ENCODE measurements around the gene FER. TPM values are rescaled to one million over a fixed set of nuclear protein-coding genes. Genes with fewer than 3 reads are reported as not detected.

FER gene
- total RNA-seq, 1 experiment from 2014 or later, result 22.1 TPM

GRCh38 chr5:109199289-109199688 is 451.6 kb downstream of the FER start:
- Histone ChIP-seq H3K9me3 (ENCODE audit: control insufficient read depth, insufficient read depth, low read depth, low read length) (no peaks in the 10 kb centered on the region), H3K27ac (ENCODE audit: low read length) (no peak overlapping the region), H3K36me3 (ENCODE audit: control insufficient read depth, insufficient read depth, low read length) (no peaks in the 10 kb centered on the region), H3K4me3 (ENCODE audit: low read depth in 2 of 2, low read length in 2 of 2) (no peak overlapping the region), H3K27me3 (ENCODE audit: control insufficient read depth, insufficient read depth, low read length) (no peaks in the 10 kb centered on the region; the same call in 1 of the 2 replicates), H3K4me1 (ENCODE audit: control insufficient read depth, insufficient read depth, low read length) (no peaks in the 10 kb centered on the region)
- no TSS peak for BruUV-seq (replicated peaks)
- ATAC-seq (no peak), DNase-seq (ENCODE audit: low read depth, low spot score) (no peak)
- in situ Hi-C loops (cut with HindIII; ENCODE audit: low pct_unique_long_range_greater_than_20kb, low sequenced_read_pairs) (no loop called here), intact Hi-C loops (cut with micrococcal nuclease; ENCODE audit: unreplicated experiment) (no loop called here)
- ChIA-PET CTCF (no interaction called here), POLR2A (no interaction called here)
- TF ChIP-seq SIN3A (IDR thresholded peaks at IDR 0.05; ENCODE audit: borderline replicate concordance, insufficient read depth, low read depth, low read length) (no peak), TCF7L2 (IDR thresholded peaks at IDR 0.05; ENCODE audit: low read depth, low read length) (no peak), REST (IDR thresholded peaks at IDR 0.05; ENCODE audit: insufficient read depth in 1 of 2, low read depth in 2 of 2, low read length in 1 of 2) (no peak), POLR2AphosphoS5 (IDR thresholded peaks at IDR 0.05; ENCODE audit: low read depth, low read length) (no peak), CTCF (IDR thresholded peaks at IDR 0.05) (no peak)

GRCh38 chr5:109199799-109200620 is 452.3 kb downstream of the FER start:
- intact Hi-C loops (cut with micrococcal nuclease; ENCODE audit: unreplicated experiment), result no loop called here
- ATAC-seq (no peak), DNase-seq (ENCODE audit: low read depth, low spot score) (no peak)
- Histone ChIP-seq H3K27me3 (ENCODE audit: control insufficient read depth, insufficient read depth, low read length) (no peaks in the 10 kb centered on the region; the same call in 1 of the 2 replicates), H3K4me3 (ENCODE audit: low read depth in 2 of 2, low read length in 2 of 2) (no peak overlapping the region), H3K36me3 (ENCODE audit: control insufficient read depth, insufficient read depth, low read length) (no peaks in the 10 kb centered on the region), H3K9me3 (ENCODE audit: control insufficient read depth, insufficient read depth, low read depth, low read length) (0 out of 2 replicates have a peak, but pooled peaks cover 2% of the 10 kb centered on the region), H3K4me1 (ENCODE audit: control insufficient read depth, insufficient read depth, low read length) (no peaks in the 10 kb centered on the region), H3K27ac (ENCODE audit: low read length) (no peak overlapping the region)
- no TSS peak for BruUV-seq (replicated peaks)
- ChIA-PET CTCF (no interaction called here), POLR2A (no interaction called here)
- in situ Hi-C loops (cut with HindIII; ENCODE audit: low pct_unique_long_range_greater_than_20kb, low sequenced_read_pairs), result no loop called here
- no peak for TF ChIP-seq TCF7L2 (IDR thresholded peaks at IDR 0.05; ENCODE audit: low read depth, low read length)

GRCh38 chr5:109215040-109215439 is 467.3 kb downstream of the FER start:
- intact Hi-C loops (cut with micrococcal nuclease; ENCODE audit: unreplicated experiment), result no loop called here
- ChIA-PET POLR2A (no interaction called here), CTCF (interaction anchor here (0.6 kb wide), 1 partner anchor 1410 kb away, joined by 3 read pairs; no protein-coding TSS in a partner anchor)
- DNase-seq (ENCODE audit: low read depth, low spot score) (no peak), ATAC-seq (no peak)
- Histone ChIP-seq H3K36me3 (ENCODE audit: control insufficient read depth, insufficient read depth, low read length) (no peaks in the 10 kb centered on the region), H3K27me3 (ENCODE audit: control insufficient read depth, insufficient read depth, low read length) (no peaks in the 10 kb centered on the region), H3K4me3 (ENCODE audit: low read depth in 2 of 2, low read length in 2 of 2) (no peak overlapping the region), H3K9me3 (ENCODE audit: control insufficient read depth, insufficient read depth, low read depth, low read length) (no peaks in the 10 kb centered on the region), H3K4me1 (ENCODE audit: control insufficient read depth, insufficient read depth, low read length) (no peaks in the 10 kb centered on the region), H3K27ac (ENCODE audit: low read length) (no peak overlapping the region)
- in situ Hi-C loops (cut with HindIII; ENCODE audit: low pct_unique_long_range_greater_than_20kb, low sequenced_read_pairs), result no loop called here
- no TSS peak for BruUV-seq (replicated peaks)
- TF ChIP-seq POLR2AphosphoS5 (IDR thresholded peaks at IDR 0.05; ENCODE audit: low read depth, low read length), result no peak
- TF ChIP-seq SIN3A (IDR thresholded peaks at IDR 0.05; ENCODE audit: borderline replicate concordance, insufficient read depth, low read depth, low read length), result no peak
- TF ChIP-seq REST (IDR thresholded peaks at IDR 0.05; ENCODE audit: insufficient read depth in 1 of 2, low read depth in 2 of 2, low read length in 1 of 2), result no peak
- TF ChIP-seq TCF7L2 (IDR thresholded peaks at IDR 0.05; ENCODE audit: low read depth, low read length), result no peak
- no peak for TF ChIP-seq CTCF (IDR thresholded peaks at IDR 0.05)

Measured in Panc1 (cell line).